Tibial artery (tissue), 4 donors: ENCODE data around the gene HOXD9.
A peak's percentile ranks its signal among the peaks of the same experiment; 100 is the strongest.

Experiments
- DNase-seq, 2 donors: peaks; one replicate each; pipeline ENCODE4 v3.0.0-alpha.2; 2019
- H3K27ac ChIP-seq, 2 donors: fragments of 200-600 bp; sonication (generic) in 1 of 2; 1 replicate in 1 of 2; 2 replicates in 1 of 2; pipeline ENCODE4 v1.5.1; 2018 to 2019; ENCODE audit warnings: mild to moderate bottlenecking in 1 of 2
- H3K27me3 ChIP-seq, 2 donors: fragments of 200-600 bp; sonication (generic) in 1 of 2; one replicate each; pipeline versions ENCODE4 v1.5.1 to v1.6.0; 2016 to 2019
- H3K36me3 ChIP-seq, 3 donors: fragments of 200-600 bp; sonication (generic) in 2 of 3; one replicate each; pipeline ENCODE4 v1.5.1; 2016 to 2019; ENCODE audit warnings: mild to moderate bottlenecking in 2 of 3
- H3K4me1 ChIP-seq, 4 donors: fragments of 200-600 bp; sonication (generic) in 2 of 4; 1 replicate in 3 of 4; 2 replicates in 1 of 4; pipeline ENCODE4 v1.5.1; 2016 to 2019
- H3K4me3 ChIP-seq, 2 donors: fragments of 200-600 bp; sonication (generic) in 1 of 2; 1 replicate in 1 of 2; 2 replicates in 1 of 2; pipeline ENCODE4 v1.5.1; 2018 to 2019; ENCODE audit warnings: mild to moderate bottlenecking in 2 of 2
- H3K9me3 ChIP-seq, 3 donors: fragments of 200-600 bp; sonication (generic) in 1 of 3; one replicate each; pipeline ENCODE4 v1.5.1; 2016 to 2019
- intact Hi-C: fragments of 100-400 bp; cut with DNase I; formaldehyde crosslinking; loops from one replicate; pipeline ENCODE4 v1.15.0; 2023; ENCODE audit warnings: low total_unique reads
- TF ChIP-seq, protein P1 (sequence below), 2 experiments: fragments of 200-600 bp in 1 of 2; fragments of 450-650 bp in 1 of 2; IDR thresholded peaks; one replicate each; pipeline ENCODE4 v1.5.1; 2017 to 2019; ENCODE audit warnings: antibody characterized with exemption in 2 of 2, mild to moderate bottlenecking in 1 of 2, moderate library complexity in 1 of 2

The HOXD9 gene

DNA sequence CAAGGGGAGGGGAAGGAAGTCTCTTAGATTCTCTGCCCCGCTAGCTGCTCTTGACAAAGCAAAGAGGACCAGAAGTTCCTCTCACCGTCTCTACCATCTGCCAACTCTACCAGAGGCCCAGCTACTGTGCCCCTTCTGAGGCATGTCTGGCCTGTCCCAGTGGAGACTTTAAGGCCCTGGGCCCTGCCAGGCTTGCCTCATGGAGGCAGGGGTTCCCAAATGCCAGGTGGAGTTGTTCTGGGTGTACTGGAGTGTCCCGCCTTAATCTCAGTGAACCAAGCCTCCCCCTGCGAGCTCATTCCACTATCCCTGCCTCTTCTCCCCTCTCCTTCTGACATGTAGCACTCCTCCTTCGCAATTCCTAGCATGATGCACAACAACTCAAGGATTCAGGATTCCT is 20.7 kb upstream of the HOXD9 start:
- Histone ChIP-seq H3K27me3 (peaks cover 19 to 100% of the 10 kb centered on the region in 2 donors), H3K4me1 (peaks cover 0 to 62% (median 51%) of the 10 kb centered on the region in 4 donors), H3K27ac (no peak overlapping the region), H3K9me3 (no peaks in the 10 kb centered on the region), H3K36me3 (no peaks in the 10 kb centered on the region), H3K4me3 (no peak overlapping the region)
- intact Hi-C loops: no loop called here
- TF ChIP-seq, protein P1, sequence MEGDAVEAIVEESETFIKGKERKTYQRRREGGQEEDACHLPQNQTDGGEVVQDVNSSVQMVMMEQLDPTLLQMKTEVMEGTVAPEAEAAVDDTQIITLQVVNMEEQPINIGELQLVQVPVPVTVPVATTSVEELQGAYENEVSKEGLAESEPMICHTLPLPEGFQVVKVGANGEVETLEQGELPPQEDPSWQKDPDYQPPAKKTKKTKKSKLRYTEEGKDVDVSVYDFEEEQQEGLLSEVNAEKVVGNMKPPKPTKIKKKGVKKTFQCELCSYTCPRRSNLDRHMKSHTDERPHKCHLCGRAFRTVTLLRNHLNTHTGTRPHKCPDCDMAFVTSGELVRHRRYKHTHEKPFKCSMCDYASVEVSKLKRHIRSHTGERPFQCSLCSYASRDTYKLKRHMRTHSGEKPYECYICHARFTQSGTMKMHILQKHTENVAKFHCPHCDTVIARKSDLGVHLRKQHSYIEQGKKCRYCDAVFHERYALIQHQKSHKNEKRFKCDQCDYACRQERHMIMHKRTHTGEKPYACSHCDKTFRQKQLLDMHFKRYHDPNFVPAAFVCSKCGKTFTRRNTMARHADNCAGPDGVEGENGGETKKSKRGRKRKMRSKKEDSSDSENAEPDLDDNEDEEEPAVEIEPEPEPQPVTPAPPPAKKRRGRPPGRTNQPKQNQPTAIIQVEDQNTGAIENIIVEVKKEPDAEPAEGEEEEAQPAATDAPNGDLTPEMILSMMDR (IDR thresholded peaks at IDR 0.05): no peak
- DNase-seq: no peak

DNA sequence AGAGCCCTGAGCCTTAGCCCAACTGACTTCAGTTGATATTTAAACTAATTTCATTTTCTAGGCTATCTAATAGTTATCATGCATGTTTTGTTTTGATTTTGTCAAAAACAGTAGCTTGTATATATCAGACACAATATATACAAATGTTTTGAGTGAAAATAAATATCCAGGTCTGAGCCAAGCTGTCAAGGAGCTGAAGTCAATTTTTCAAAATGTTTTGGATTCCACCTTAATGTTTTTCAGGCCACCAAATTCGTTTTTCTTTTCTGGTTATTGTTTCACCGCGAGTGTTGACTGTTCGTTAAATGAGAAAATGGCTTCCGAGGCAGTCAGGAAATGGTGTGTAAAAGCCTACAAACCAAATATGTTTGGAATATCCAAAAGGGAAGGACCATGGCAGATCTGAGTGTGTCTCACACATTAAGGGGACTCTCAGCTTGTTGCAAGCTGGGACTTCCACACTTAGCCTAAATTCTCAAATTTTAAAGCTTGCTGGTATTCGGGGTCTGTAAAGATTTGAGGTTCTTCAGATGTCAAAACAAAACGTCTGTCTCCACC is 20.1 kb upstream of the HOXD9 start:
- TF ChIP-seq, protein P1 (IDR thresholded peaks at IDR 0.05): no peak
- H3K4me3 ChIP-seq: no peak overlapping the region
- no peak overlapping the region for H3K27ac ChIP-seq
- peaks cover 23 to 100% of the 10 kb centered on the region in 2 donors for H3K27me3 ChIP-seq
- H3K36me3 ChIP-seq: no peaks in the 10 kb centered on the region
- DNase-seq: no peak
- no peaks in the 10 kb centered on the region for H3K9me3 ChIP-seq
- intact Hi-C loops: no loop called here
- H3K4me1 ChIP-seq: peaks cover 0 to 62% (median 50%) of the 10 kb centered on the region in 4 donors

DNA sequence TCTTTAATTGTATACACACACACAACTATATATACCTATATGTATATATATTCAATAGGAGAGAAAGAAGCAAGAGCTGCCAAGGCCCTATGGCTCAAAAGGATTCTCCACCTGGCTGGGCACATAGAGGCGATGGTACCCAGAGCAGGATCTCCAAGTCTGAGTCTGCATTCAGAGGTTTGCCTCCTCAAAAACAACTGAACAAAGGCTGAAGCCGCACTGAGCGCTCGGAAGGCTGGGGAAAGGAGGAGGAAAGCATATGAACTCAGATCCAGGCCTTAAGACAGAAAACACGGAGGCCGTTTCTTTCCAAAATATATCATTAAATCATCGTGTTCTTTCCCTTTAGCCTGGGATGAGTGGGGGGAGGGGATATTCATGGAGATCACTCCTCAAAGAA is 19.3 kb upstream of the HOXD9 start:
- intact Hi-C loops: no loop called here
- H3K4me1 ChIP-seq: peaks cover 0 to 60% (median 48%) of the 10 kb centered on the region in 4 donors

DNA sequence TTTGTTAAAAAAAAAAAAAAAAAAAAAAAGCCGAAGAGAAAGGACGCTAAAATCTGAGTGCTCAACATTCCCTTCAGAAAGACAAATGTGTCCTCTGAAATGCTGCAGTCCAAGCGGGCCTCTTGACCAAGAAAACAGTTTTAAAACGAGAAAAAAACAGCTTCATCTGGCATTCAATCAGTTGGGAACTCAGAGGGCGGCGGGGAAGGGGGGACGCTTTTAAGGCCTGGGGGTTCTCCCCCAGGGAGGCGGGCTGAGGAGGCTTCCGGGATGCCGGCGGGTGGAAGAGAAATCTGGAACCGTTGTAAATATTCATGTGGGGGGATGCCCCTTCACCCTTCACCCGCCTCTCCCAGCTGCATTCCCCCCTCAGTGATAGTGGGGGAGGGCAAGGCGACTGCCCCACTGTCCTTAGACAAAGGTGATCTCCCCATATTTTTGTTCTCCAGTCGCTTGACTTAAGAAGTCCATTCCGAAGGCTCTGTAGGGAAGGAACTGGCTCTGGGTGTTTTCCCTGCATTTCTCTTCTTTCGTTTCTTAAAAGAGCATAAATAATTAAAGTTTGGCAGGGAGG is 18.7 kb upstream of the HOXD9 start:
- intact Hi-C loops: no loop called here
- Histone ChIP-seq H3K36me3 (no peaks in the 10 kb centered on the region), H3K27ac (no peak overlapping the region), H3K4me1 (peaks cover 0 to 60% (median 47%) of the 10 kb centered on the region in 4 donors), H3K9me3 (no peaks in the 10 kb centered on the region), H3K27me3 (peaks cover 23 to 99% of the 10 kb centered on the region in 2 donors), H3K4me3 (no peak overlapping the region)
- TF ChIP-seq, protein P1 (IDR thresholded peaks at IDR 0.05): no peak
- no peak for DNase-seq

More for the DNA sequence above, 19.3 kb upstream of the HOXD9 start:
- DNase-seq: no peak
- Histone ChIP-seq H3K36me3 (no peaks in the 10 kb centered on the region), H3K27ac (no peak overlapping the region), H3K27me3 (peaks cover 23 to 99% of the 10 kb centered on the region in 2 donors), H3K4me3 (no peak overlapping the region), H3K9me3 (no peaks in the 10 kb centered on the region)
- TF ChIP-seq, protein P1 (IDR thresholded peaks at IDR 0.05): no peak

DNA sequence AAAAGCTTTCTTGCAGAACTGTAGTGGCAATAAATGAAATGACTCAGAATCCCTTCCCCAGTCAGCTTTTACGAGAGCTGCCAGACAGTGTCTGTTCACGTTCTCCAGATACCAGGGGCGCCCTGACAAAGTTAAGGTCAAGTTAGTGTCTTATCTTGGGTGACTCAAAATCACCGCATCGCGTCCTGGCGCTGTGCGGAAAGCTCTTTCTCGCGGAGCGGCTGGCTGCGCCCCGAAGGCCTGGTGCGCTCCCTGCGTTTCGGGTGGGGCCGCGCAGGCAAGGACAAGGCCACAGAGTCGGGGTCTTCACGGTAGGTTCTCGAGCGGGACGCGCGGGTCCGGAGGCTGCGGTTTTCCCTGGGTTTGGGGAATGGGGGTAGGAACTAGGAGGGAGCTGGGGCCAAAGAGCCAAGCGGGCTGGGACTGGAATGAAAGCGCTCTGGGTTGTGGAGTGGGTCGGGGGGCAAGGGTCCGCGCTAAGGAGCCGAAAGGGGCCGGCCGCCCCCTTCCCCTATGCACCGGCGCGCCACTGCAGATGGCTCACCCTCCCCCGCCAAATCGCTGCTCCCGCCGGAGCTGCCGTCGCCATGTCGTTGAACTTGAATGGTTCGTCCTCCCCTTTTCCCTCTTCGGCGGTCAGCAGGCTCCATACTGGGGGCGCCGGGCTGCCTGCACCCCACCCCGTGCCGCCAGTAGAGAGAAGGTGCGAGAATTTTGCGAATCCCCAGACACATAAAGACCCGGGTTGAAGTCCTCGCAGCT is 18.0 kb upstream of the HOXD9 start:
- Histone ChIP-seq H3K27me3 (peaks cover 26 to 99% of the 10 kb centered on the region in 2 donors), H3K27ac (no peak overlapping the region), H3K9me3 (no peaks in the 10 kb centered on the region), H3K4me3 (peak overlapping the region in 1 of 2 donors; percentile 5), H3K36me3 (no peaks in the 10 kb centered on the region), H3K4me1 (peaks cover 0 to 59% (median 45%) of the 10 kb centered on the region in 4 donors)
- intact Hi-C loops: no loop called here
- TF ChIP-seq, protein P1 (IDR thresholded peaks at IDR 0.05): no peak
- no peak for DNase-seq
